HepG2 (cell line): ENCODE results near the gene HOXA6. TPM values are rescaled to one million over a fixed set of nuclear protein-coding genes. Genes with fewer than 3 reads are reported as not detected.

ENCODE experiments used
- BATF2 ChIP-seq: sonication (generic); formaldehyde crosslinking; IDR thresholded peaks from 2 replicates; pipeline ENCODE4 v1.8.0; 2022; ENCODE audit warnings: mild to moderate bottlenecking, missing genetic modification reagents, moderate library complexity
- CCDC6 ChIP-seq: sonication (generic); formaldehyde crosslinking; IDR thresholded peaks from 2 replicates; pipeline ENCODE4 v1.8.1; 2022; ENCODE audit warnings: mild to moderate bottlenecking, missing genetic modification reagents, moderate library complexity
- FOXK1 ChIP-seq: sonication (generic); formaldehyde crosslinking; IDR thresholded peaks from 2 replicates; pipeline ENCODE4 v1.4.0; 2020; ENCODE audit warnings: low read depth, missing genetic modification reagents, borderline replicate concordance
- FOXO1 ChIP-seq: sonication (generic); formaldehyde crosslinking; IDR thresholded peaks from 2 replicates; pipeline ENCODE4 v1.4.0; 2020; ENCODE audit warnings: missing genetic modification reagents
- KLF11 ChIP-seq: IDR thresholded peaks from 2 replicates; pipeline ENCODE4 v1.6.1; 2016; ENCODE audit warnings: missing compliant biosample characterization
- KLF13 ChIP-seq: sonication (generic); formaldehyde crosslinking; IDR thresholded peaks from 2 replicates; pipeline ENCODE4 v1.4.0; 2020; ENCODE audit warnings: mild to moderate bottlenecking, missing genetic modification reagents
- NCOA1 ChIP-seq: sonication (generic); formaldehyde crosslinking; IDR thresholded peaks from 2 replicates; pipeline ENCODE4 v1.9.0; 2021; ENCODE audit warnings: missing genetic modification reagents
- PHF20 ChIP-seq: sonication (generic); formaldehyde crosslinking; IDR thresholded peaks from 2 replicates; pipeline ENCODE4 v1.5.0; 2020; ENCODE audit warnings: mild to moderate bottlenecking, missing genetic modification reagents
- RAD51 ChIP-seq: fragments of 450-650 bp; IDR thresholded peaks from 2 replicates; pipeline ENCODE4 v1.6.1; 2016; ENCODE audit warnings: borderline replicate concordance
- USF2 ChIP-seq, 2 experiments: sonication (generic) in 1 of 2; formaldehyde crosslinking in 1 of 2; IDR thresholded peaks; 2 replicates each; pipeline versions ENCODE4 v1.5.1 to v1.6.1; 2011 to 2020; ENCODE audit warnings: borderline replicate concordance in 1 of 2, low read depth in 1 of 2, low read length in 1 of 2, mild to moderate bottlenecking in 1 of 2, missing genetic modification reagents in 1 of 2, moderate library complexity in 1 of 2
- ZBTB2 ChIP-seq: sonication (generic); formaldehyde crosslinking; IDR thresholded peaks from 2 replicates; pipeline ENCODE4 v1.8.0; 2022; ENCODE audit warnings: low read depth, missing genetic modification reagents
- ZBTB4 ChIP-seq: sonication (generic); formaldehyde crosslinking; IDR thresholded peaks from 2 replicates; pipeline ENCODE4 v1.4.0; 2020; ENCODE audit warnings: missing genetic modification reagents, mild to moderate bottlenecking, borderline replicate concordance
- ZBTB7B ChIP-seq: sonication (generic); formaldehyde crosslinking; IDR thresholded peaks from 2 replicates; pipeline ENCODE4 v1.4.0; 2020; ENCODE audit warnings: missing genetic modification reagents
- ZNF263 ChIP-seq: sonication (generic); formaldehyde crosslinking; IDR thresholded peaks from 2 replicates; pipeline ENCODE4 v1.4.0; 2020; ENCODE audit warnings: missing genetic modification reagents
- ZNF350 ChIP-seq: sonication (generic); formaldehyde crosslinking; IDR thresholded peaks from 2 replicates; pipeline ENCODE4 v1.4.0; 2020; ENCODE audit warnings: mild to moderate bottlenecking, low read depth, missing genetic modification reagents, borderline replicate concordance
- ZNF674 ChIP-seq: sonication (generic); formaldehyde crosslinking; IDR thresholded peaks from 2 replicates; pipeline ENCODE4 v1.5.0; 2020; ENCODE audit warnings: low read depth, mild to moderate bottlenecking, missing genetic modification reagents
- ZNF7 ChIP-seq: IDR thresholded peaks from 2 replicates; pipeline ENCODE4 v1.6.1; 2016; ENCODE audit warnings: missing biosample characterization, missing genetic modification reagents
- ZSCAN31 ChIP-seq: sonication (generic); formaldehyde crosslinking; IDR thresholded peaks from 2 replicates; pipeline ENCODE4 v1.5.0; 2020; ENCODE audit warnings: low read depth, mild to moderate bottlenecking, missing genetic modification reagents
- polyA plus RNA-seq, 8 experiments: library from polyadenylated mRNA; depleted of rRNA in 3 of 8; stranded (reverse) in 7 of 8; unstranded in 1 of 8; fragments of >200 nt; fragmentation: Illumina TruSeq in 4 of 8; extraction: Trizol in 4 of 8; gene quantifications; 2 replicates each; pipeline versions ENCODE4 v1.2.1 to v1.2.3, GENCODE V29; 2011 to 2016; ENCODE audit warnings: low read depth in 4 of 8, missing spikeins in 1 of 8, mixed read lengths in 1 of 8; ENCODE audit not compliant: insufficient read depth in 1 of 8
- total RNA-seq, 5 experiments: library from RNA; depleted of rRNA; stranded (reverse); fragments of >200 nt; fragmentation: Illumina TruSeq; extraction: Trizol; gene quantifications; 2 replicates each; pipeline ENCODE4 v1.2.3, GENCODE V29; 2016; ENCODE audit warnings: low read depth in 1 of 5

The HOXA6 gene
- total and polyA plus RNA-seq, 2 of the 13 experiments (the other 11 are each of a cell fraction or from before 2014, with no cell fraction given) = 1.3 to 1.5 TPM

GRCh38 chr7:27130540-27131389, 16.8 kb downstream of the HOXA6 start, which contains the start of gene HOXA4 (continued):
- TF ChIP-seq ZBTB4 (peak; percentile 75; the same call in 1 of the 2 replicates), USF2 (IDR thresholded peaks at IDR 0.05; ENCODE audit: low read depth, low read length) (peak; percentile 92), USF2 (CRISPR knock-in tag; IDR thresholded peaks at IDR 0.05; ENCODE audit: borderline replicate concordance) (peak; percentile 98; the same call in 1 of the 2 replicates), FOXK1 (peak; percentile 46; the same call in 1 of the 2 replicates), BATF2 (CRISPR knock-in tag) (0 out of 2 replicates have a peak, but pooled peaks have one; percentile 42), KLF13 (no peak), ZBTB2 (CRISPR knock-in tag) (0 out of 2 replicates have a peak, but pooled peaks have one; percentile 24), KLF11 (no peak; the same call in 1 of the 2 replicates), CCDC6 (peak; percentile 31; the same call in 1 of the 2 replicates), ZNF674 (CRISPR knock-in tag) (0 out of 2 replicates have a peak, but pooled peaks have one; percentile 60), PHF20 (CRISPR knock-in tag) (peak; percentile 83), RAD51 (peak; percentile 81), ZBTB7B (CRISPR knock-in tag) (peak; percentile 73; the same call in 1 of the 2 replicates), ZNF263 (0 out of 2 replicates have a peak, but pooled peaks have one; percentile 15), FOXO1 (CRISPR knock-in tag) (peak; percentile 32; the same call in 1 of the 2 replicates), NCOA1 (CRISPR knock-in tag) (0 out of 2 replicates have a peak, but pooled peaks have one; percentile 39), ZNF7 (no peak), ZNF350 (CRISPR knock-in tag) (peak; percentile 84; the same call in 1 of the 2 replicates), ZSCAN31 (CRISPR knock-in tag) (peak; percentile 66)
